LNCaP clone FGC (cell line): ENCODE results near the gene CLN6.

Experiments
- DNase-seq: peaks from one replicate; pipeline ENCODE4 v3.0.0-alpha.2; 2011; ENCODE audit warnings: low read depth
- H3K4me3 ChIP-seq: 2 replicates; pipeline ENCODE4 v1.5.1; 2011; ENCODE audit warnings: mild to moderate bottlenecking, low read depth, low read length, control low read depth
- TF ChIP-seq, protein P1 (sequence below): IDR thresholded peaks from 2 replicates; pipeline ENCODE4 v1.5.1; 2012; ENCODE audit warnings: mild to moderate bottlenecking; ENCODE audit not compliant: control insufficient read depth, insufficient read depth; ENCODE audit errors: extremely low read depth

Gene CLN6

DNA sequence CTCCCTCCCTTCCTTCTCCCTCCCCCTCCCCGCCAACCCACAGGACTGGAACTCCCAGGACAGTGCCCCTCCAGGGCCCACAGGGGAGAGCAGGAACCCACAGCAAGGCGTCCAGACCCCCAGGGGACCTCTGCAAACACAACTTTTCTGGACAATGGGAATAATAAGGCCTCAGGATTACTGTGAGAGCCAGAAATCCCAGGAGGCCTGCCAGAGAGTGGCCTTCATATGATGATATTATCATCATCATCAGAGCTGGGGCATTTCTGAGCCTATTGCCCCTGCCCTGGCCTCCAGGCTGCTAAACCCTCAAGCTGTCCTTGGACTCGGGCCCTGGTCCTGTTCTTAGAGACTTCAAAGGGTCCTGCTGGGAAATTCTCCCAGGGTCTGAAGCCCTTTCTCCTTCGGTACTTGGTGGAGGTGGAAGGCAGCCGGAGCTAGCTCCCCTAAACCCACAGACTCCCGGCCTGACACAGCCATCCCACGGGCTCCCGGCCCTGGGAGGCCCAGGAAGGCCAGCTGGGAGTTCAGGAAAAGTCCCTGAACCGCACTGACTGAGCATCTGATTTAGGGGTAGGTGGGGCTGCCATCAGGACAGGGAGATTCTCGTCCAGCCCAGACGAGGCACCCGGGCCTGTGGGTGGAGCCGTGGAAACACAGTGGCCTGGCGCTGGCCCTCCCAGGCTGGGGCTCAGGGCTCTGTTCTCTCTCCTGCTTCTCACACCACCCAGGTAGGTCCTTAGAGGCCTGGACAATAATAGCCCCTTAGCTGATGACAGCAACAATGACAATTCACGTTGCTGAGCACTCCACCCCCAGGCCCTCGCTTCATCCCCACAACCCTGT lies 29.3 kb downstream of the CLN6 start:
- no peak for DNase-seq
- TF ChIP-seq, protein P1, sequence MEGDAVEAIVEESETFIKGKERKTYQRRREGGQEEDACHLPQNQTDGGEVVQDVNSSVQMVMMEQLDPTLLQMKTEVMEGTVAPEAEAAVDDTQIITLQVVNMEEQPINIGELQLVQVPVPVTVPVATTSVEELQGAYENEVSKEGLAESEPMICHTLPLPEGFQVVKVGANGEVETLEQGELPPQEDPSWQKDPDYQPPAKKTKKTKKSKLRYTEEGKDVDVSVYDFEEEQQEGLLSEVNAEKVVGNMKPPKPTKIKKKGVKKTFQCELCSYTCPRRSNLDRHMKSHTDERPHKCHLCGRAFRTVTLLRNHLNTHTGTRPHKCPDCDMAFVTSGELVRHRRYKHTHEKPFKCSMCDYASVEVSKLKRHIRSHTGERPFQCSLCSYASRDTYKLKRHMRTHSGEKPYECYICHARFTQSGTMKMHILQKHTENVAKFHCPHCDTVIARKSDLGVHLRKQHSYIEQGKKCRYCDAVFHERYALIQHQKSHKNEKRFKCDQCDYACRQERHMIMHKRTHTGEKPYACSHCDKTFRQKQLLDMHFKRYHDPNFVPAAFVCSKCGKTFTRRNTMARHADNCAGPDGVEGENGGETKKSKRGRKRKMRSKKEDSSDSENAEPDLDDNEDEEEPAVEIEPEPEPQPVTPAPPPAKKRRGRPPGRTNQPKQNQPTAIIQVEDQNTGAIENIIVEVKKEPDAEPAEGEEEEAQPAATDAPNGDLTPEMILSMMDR: no peak
- H3K4me3 ChIP-seq: no peak overlapping the region

DNA sequence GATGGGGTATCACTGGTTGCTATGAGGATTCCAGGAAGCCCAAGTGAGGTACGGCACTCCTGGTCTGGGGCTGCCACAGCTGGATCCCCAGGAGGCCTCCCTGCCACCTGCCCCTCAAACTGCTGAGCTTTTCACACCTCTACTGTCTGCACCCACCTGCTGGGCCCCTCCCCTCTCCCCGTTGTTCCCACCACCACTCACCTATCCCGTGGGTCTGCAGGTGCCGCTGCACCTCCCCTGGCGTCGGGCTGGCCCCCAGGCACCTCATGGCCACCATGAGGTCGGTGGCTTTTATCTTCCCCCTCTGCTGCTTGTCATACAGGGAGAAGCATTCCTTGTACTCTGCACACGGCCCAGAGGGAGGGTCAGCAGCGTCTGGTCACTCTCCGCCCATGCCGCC lies 30.2 kb downstream of the CLN6 start:
- TF ChIP-seq, protein P1: no peak
- no peak for DNase-seq
- H3K4me3 ChIP-seq: no peak overlapping the region

DNA sequence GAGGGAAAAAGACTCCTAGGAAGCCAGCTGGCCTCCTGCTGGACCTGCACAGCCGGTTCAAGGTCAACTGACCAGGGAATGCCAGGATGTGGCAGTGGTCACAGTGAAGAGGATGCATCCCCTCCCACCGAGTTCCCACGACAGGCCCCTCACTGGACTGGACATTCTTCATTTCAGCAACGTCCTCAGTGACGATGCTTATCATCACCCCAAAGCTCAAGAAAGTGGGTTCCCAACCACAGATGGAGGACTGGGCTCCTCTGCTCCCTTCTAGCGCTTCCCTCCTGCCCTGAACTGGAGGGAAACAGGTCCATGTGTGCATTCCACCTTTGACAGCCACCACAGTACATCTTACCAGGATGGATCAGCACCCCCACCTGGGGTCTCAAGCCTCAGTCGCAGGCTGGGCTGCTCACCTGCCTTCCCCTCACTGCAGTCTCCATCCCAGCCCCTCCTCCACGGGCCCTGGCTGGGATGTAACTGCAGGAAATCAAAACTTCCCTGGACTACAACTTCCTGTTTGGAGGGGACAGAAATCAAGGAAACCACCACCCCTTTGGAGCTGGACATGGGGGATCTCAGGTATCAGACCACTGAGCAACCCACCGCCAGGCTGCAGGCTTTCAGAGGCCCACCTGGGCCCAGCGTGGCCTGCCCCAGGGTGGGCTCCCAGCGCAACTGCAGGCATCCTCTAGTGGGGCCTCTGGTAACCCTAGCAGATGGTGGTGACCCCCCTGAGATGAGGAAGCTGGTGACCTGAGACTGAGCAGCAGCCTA lies 31.7 kb downstream of the CLN6 start:
- DNase-seq: no peak

DNA sequence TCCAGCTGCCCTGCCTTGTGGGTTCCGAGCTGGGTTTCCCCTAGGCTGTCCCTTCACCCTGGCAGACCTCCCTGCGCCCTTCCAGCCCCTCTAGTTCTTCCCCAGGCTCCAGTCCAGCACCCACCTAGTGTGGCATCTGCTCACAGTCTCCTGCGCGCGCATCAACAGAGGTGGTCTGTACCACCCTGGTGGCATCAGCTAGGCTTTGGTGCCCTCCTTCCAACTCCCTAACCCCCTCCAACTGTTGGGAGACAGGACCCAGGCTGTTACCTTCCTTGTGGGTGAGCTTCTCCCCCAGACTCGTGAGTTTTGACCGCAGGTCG lies 32.4 kb downstream of the CLN6 start:
- H3K4me3 ChIP-seq: no peak overlapping the region
- TF ChIP-seq, protein P1: no peak
- DNase-seq: no peak

More for the DNA sequence above, 31.7 kb downstream of the CLN6 start:
- TF ChIP-seq, protein P1: no peak
- no peak overlapping the region for H3K4me3 ChIP-seq

DNA sequence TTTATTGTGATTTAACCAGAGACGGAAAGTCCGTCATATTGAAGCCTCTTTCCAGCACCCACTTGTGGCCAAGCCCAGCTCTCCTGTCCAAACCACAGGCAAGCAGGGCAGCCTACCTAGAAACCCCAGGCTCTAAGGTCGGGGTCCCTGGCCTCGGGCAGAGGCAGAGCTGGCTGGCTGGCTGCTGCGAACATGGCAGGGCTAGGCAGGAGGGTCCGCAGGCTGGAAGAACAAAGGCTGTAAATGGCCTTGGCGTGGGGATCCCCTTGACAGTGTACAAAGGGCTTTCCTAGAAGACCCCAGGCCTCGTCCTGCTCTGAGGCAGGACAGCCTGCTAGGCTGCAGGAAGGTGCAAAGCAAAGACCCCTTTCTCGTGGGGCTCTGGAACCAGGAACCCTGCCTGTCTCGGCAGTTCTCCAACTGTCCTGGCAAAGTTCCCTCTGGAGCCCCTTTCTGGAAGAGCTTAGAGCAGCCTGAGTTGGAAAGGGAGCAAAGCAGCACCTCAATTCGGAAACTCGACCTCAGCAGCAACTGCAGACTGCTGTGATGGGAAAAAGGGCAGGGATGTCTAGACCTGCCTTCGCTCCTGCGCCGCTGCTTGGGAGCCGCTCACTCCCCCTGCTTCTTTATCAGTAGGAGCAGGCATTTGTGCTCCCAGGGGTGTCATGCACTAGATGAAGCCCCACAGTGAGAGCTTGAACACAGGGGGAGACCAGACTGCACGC lies 32.9 kb downstream of the CLN6 start:
- TF ChIP-seq, protein P1: no peak
- no peak overlapping the region for H3K4me3 ChIP-seq

DNA sequence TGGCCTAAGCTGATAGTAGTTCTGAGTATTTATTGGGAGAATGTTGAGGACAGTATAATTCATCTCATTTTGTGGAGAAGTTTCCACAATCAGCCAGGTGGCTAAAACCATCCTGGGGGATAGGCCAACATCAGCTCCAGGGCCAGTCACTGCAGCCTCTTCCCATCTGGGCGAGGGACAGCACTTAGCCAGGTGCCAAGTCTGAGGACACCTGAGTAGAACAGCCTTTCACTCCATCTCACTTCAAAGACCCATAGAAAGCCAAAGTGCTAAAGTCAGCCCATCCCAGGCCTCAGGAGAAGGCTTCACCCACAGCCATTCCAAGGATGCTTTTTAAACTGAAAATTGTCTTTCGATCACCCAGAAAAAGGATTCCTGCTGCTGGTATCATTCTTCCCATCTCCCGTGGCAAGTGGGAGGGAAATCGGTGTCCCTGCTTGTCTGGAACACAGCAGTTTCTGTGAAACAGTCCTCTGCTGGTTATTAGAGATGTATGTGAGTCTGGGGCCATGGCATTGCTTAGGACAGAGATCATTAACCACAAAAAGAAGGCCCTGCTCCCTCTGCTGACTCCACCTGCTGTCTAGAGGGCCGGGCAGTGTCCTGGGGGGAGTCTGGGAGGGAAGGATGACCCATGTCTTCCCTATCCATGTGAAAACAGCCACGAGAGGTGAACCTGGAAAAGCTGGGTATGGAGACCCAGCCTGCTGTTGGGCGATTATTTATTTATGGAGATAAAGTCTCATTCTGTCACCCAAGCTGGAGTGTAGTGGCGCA lies 34.0 kb downstream of the CLN6 start:
- no peak for DNase-seq
- TF ChIP-seq, protein P1: no peak
- H3K4me3 ChIP-seq: no peak overlapping the region

More for the DNA sequence above, 32.9 kb downstream of the CLN6 start:
- DNase-seq: no peak
